Hematopoietic multipotent progenitor cell treated with erythropoietin and hydrocortisone succinate and interleukin-3 and kit ligand, for 4 days (in vitro differentiated cells): Measurements from ENCODE around the gene ABCE1.
"Not testable (repeated sequence)": the region's sequence is repeated elsewhere in the genome, so short reads cannot be mapped to it uniquely, and the experiment has no call there.

ENCODE experiments used
- DNase-seq: peaks from one replicate; pipeline ENCODE4 v3.0.0-alpha.2; 2015

The ABCE1 gene

DNA sequence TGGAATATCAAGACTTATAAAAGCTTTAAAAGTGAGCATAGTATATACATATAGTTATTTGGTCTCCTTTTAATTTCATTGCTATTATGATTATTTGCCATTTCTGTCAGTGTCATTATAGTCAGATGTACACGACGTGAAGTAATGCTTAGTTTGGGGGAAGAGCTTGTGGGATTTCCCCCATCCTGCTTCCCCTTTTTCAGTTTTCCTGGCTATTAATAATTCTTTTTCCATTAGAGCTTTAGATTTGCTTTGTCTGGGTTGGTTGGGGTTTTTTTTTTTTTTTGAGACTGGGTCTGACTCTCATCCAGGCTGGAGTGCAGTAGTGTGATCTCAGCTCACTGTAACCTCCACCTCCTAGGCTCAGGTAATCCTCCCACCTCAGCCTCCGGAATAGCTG lies 5.4 kb downstream of the ABCE1 start:
- DNase-seq, result peak; percentile 5

DNA sequence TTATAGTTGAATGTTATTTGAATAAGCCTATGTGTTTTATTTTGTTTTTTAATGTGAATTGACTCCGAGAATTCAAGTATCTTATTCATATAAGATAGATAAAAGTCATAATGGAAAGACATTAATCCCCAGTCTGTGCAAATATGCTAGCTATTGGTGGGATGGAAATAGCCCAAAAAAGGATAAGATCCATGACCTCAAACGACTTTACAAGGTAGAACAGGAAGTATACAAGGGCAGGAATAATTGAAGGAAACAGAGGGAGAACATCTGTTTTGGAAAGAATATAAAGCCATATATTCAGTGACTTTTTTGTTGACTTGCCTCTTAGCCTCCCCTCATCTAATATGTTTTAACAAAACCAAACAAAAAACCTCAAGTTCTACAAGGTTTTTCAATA lies 9.0 kb downstream of the ABCE1 start:
- no peak for DNase-seq

DNA sequence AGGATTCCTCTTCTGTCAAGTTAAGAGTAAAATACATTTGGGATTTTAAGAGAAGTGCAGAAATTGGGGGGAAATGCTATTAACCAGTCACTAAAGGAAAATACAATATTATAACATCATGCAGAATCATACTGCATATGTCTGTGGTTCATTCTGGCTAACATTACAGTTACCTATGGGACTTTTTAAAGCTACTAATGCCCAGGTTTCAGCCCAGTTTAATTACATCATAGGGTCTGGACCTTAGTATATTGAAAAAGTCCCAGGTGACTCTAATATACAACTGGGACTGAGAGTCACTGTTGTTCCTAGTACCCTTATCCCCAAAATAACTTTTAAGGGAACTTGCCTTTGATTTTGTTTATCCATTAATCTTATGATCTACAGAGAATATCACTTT lies 10.0 kb downstream of the ABCE1 start:
- no peak for DNase-seq

DNA sequence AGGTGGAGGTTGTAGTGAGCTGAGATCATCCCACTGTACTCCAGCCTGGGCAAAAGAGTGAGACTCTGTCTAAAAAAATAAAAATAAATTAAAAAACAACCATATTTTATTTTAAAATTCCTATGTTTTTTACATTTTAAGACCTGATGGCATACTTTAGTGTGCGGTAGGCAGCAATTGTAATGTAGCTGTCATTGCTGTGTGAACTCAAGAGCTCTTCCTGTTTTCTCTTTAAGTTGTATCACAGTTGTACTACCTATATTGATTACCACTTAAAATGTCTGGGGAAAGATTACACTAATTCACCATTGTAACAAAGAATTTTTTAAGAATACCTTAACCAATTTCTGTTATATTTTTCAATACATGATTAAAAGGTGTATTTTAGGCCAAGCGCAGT lies 27.3 kb downstream of the ABCE1 start:
- no peak for DNase-seq

DNA sequence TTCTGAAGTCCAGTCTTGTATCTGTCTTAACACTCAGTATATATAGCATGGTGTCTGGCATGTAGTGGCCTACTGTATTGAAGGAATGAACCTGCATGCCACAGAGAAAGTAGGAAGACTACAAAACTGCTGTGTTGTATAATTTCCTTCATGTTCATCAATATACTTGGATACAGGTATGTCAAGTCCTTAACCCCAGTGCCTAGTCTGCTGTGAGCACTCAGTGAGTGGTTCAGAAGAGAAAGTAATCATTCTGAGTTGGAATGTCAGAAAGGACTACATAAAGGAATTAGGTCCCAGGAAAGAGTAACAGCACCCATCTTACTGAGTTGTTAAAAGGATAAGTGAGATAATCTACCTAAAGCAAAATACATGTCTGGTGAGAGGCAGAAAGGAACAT lies 32.0 kb downstream of the ABCE1 start:
- DNase-seq, result no peak

DNA sequence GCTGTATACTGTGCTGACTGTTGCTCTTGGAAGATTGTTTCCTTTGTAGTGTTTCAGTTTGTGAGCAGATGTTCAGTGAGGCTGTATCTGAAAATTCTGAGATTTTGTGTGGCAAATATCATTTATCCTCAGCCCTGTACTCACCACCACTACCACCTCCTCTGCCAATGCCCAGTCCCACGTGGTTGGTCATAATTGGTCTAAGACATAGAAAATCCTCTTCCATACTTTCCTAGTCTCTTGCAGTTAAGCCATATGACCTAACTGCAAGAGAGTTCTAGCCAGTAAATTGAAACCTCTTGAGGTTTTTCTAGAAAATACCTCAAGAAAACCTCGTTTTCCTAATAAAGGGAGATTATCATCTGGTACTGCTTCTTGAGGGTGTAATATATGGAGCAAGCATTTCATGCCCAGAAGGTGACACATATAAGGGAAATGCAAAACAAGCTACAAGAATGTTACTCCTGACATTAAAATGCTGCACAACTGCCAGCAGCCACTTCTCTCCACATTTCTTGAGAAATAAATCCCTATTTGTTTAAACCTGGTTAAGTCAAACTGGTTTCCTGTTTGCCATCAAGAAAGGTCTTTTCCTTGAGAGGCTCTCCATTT lies 32.8 kb downstream of the ABCE1 start:
- DNase-seq, result peak; percentile 50

DNA sequence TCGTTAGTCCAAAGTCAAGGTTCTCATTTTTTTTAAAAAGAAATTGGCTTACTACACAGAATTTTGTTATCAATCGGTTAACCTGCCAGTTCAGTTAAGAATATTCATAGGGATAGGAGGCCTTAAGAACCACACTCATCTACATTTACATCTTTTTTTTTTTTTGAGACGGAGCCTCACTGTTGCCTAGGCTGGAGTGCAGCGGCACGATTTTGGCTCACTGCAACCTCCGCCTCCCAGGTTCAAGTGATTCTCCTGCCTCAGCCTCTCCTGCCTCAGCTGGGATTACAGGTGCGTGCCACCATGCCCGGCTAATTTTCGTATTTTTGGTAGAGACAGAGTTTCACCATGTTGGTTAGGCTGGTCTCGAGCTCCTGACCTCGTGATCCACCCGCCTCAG lies 33.7 kb downstream of the ABCE1 start:
- DNase-seq, result no peak

DNA sequence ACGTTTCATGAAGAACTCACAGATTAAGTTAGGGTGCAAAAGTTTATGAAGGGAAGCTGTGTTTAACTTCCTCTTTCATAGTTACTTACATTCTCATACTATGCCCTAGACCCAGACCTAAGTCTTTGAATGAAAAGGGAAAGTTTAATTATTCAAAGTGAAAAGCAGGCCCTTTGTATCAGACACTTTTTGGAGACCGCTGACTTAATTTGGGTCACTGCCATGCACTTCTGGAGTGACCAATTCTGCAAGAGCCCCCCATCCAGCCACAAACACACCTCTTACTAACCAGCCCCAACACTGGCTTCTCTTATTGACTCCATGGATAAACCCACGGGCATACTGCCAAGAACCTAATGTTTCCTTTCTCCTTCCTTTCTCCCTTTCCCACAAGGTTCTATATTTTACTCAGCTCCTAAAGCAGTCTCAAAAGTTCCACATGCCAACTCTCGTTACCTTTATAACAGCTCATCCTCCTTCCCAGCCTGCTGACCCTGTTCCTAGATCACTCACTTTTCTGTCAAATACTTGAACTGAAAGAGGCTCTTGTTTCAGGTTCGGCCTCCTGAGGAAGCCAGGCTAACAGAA lies 34.5 kb downstream of the ABCE1 start:
- DNase-seq, result peak; percentile 55

DNA sequence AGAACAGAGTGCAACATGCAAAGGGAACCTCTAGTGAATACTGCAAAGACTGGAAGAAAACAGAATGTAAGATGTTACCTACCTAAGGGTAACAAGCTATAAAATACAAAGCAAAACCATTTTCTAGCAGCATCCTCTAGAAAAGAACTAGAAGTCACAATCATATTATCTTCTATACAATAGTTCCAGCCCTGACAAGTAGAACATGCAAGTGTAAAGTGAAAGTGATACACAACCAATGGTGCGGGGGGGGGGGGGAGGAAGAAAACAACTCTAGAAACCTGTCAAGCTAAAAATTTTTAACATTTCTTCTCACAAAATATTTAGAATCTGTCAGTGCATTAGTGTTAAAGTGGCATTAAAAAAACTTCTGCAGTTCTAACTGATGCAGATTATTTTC lies 38.1 kb downstream of the ABCE1 start:
- not testable (repeated sequence) for DNase-seq

DNA sequence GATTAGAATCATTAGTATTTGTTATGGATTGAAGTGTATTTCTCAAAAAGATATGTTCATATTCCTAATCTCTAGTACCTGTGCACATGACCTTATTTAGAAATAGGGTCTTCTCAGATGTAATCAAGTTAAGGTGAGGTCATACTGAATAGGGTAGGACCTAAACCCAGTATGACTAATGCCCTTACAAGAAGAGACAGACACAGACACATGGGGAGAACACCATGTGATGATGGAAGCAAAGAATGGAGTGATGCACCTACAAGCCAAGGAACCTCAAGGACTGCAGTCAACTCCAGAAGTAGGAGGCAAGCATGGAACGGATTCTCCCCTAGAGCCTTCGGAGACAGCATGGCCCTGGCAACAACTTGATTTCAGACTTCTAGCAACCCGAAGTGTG lies 50.9 kb downstream of the ABCE1 start:
- DNase-seq, result no peak

DNA sequence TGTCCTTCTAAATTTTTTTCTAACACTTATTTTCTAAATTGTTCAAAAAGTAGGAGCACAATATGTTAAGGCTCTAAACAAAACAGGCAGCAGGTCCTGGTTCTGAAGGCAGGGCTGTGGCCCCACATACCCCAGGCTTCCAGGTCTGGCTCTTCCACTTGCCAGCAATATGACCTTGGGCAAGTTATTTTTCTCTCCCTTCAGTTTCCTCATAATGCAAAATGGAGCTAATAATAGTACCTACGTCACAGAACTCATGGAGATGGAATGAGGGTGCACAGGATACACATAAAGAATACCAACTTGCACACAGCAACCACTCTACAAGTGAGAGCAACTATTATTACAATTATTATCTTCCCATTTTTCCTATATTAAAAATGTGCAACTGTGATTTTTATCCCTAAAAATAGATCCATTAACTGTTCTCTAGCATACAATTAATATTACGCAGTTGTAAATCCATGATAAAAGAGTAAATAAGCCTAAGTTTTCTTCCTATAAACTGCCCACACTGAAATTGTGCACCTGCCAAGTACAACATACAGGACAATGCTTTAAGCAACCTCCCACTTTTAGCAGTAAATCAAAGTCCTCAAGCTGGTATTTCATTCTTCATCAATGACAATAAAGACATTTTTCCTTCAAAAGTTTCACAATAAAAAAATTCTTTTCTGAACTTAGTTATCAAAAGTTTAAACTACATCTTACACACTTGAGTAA lies 55.2 kb downstream of the ABCE1 start:
- no peak for DNase-seq

DNA sequence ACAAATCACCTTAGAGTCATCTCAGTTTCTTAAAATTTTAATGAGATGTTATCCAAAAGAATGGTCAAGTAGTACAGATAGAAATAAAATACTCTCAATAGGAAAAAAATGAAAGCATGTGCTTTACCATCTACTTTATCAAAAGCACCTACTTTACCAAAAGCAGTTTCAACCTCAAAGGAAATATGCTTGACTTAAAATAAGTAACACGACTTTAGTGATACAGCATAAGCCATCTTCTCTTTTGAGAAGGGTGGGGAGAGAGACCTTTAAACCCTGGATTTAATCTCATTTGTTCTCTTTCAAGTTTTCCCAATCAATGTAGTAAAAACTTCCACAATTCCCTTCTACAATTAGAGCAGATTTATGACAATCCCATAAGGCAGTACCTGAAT lies 55.8 kb downstream of the ABCE1 start:
- DNase-seq, result no peak

DNA sequence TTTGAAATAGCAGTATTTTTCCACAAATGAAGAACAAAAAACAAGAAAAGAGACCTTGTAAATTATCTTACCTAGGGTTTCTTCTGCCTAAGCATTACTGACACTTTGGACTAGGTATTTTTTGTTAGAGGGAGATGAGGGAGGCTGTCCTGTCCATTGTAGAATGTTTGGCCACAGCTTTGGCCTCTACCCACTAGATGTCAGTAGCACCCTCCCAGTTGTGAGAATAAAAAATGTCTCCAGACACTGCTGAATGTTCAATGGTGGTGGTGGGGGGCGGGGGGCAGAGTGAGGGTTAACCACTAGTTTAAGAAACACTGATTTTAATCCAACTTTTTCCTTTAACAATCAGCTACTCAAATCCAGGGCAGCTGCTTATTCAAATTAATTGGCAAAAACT lies 56.5 kb downstream of the ABCE1 start:
- peak; percentile 66 for DNase-seq

DNA sequence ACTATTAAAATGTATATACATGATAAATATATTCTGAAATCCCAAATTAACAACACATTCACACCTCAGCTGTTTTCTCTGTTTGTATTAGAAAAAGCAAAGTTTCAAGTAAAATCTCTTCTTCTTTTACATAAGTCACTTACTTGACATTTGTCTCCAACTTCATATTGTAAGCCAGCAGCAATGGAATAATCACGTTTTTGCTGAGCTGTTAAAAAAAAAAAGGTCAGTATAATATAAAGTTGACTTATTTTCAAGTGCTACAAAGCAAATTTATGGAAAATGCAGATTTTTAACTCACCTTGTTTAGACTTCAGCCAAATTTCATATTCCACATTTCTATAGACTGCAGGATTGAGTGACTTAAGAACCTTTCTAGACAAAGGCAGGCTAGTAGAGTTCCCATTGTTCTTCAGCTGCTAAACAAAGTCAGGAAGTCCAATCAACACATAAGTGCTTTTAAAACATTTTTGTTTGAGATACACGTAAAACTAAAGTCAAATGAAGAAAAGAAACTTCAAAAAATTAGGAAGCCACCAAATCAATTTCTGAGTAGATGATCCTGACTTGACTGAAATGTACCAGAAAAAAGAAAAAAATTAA lies 57.3 kb downstream of the ABCE1 start:
- DNase-seq, result no peak

DNA sequence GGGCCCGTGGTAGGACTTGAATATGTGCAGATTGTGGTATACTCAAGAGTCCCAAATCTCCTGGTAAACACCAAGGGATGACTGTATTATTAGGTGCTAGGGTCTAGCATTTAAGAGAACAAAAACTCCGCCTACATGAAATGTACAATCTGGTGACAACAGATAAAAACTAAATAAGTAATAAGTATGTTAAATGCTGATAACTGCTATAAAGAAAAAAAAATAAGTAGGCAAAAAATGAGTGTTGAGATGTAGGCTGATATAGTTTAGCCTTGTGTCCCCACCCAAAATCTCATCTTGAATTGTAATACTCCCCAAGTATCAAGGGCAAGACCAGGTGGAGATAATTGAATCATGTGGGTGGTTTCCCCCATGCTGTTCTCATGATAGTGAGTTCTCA lies 58.9 kb downstream of the ABCE1 start:
- peak; percentile 56 for DNase-seq

DNA sequence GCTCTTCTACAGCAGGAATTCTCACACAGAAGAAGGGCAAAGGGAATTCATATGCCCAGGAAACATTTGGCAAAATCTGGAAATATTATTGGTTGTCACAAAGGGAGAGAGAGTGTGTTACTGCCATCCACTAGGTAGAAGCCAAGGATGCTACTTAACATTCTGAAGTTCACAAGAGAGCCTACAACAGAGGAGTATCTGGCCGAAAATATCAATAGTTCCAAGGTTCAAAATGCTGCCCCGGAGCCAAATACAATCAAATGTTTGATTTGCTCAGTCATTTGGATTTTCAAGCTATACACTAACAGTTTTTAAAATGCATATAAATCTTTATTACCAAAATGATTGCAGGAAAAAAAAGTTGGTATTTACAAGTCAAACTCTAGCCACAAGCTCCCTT lies 63.4 kb downstream of the ABCE1 start:
- no peak for DNase-seq

DNA sequence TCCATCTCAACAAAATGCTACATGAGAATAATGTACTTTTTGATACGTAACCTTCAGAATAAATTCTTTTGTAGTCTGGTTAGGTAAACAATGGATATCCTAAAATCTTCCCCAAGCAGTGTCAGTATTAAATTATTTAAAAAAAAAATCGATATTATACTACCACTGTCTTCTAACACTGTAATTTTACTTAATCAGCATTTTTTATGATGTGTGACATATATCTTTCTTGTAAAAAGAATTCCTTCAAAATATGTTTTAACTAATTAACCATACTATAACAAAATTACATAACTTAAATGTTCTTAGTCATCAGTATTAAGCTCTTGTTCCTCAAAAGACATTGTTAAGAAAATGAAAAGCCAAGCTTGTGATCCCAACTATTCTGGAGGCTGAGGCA lies 69.8 kb downstream of the ABCE1 start:
- no peak for DNase-seq

DNA sequence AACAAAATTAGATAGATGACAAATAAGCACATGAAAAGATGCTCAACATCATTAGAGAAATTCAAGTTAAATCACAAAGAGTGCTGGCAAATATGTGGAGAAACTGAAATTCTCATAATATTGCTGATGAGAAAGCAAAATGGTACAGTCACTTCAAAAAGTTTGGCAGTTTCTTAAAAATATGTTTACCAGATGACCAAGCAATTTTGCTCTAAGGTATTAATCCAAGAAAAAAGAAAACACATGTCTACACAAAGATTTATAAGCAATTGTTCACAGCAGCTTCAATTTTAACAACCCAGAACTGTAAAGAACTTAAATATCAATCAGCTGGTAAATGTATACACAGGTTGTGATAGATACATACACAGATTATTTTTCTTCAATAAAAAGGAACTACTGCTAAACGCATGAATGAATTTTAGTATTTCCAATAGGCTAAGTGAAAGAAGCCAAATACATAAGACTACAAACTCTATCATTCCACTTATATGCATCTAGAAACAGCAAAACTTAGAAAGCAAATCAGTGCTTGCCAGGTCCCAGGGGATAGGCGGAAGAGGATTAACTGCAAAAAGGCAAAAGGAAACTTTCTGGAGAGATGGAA lies 70.6 kb downstream of the ABCE1 start:
- no peak for DNase-seq

DNA sequence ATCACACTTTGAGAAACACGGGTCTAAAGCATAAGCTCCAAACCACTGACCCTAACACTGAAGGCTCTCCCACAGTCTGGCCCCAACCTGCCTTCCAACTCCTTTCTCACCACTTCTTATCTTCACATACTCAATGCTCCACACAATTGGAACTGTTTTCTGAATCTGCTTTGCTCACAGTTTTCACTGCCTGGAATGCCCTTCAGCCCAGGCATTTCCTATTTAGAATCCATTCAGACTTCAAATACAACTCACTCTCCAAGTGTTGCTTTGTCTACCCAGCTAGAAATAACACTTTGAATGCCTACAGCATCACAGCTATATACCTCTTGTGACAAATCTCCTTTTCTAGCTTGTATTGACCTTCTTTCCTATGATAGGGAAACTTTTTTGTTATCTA lies 72.1 kb downstream of the ABCE1 start:
- no peak for DNase-seq

DNA sequence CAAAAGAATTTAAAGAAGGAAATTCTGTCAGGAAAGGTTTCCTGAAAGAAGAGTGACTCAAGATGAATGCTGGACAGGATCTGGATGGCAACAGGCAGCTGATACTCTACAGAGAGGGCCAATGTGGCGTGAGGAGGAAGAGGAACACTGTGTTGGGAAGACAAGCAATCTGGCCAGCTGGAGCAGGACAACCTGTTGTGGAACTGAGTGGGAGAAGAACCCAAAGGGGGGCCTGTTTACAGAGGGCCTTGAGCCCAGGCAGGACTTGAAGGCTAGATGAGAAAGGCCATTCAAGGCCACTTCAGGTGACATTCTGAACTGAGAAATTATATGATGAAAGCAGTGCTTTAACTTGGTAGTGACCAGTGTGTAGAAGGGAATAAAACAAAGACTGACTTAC lies 73.8 kb downstream of the ABCE1 start:
- no peak for DNase-seq

DNA sequence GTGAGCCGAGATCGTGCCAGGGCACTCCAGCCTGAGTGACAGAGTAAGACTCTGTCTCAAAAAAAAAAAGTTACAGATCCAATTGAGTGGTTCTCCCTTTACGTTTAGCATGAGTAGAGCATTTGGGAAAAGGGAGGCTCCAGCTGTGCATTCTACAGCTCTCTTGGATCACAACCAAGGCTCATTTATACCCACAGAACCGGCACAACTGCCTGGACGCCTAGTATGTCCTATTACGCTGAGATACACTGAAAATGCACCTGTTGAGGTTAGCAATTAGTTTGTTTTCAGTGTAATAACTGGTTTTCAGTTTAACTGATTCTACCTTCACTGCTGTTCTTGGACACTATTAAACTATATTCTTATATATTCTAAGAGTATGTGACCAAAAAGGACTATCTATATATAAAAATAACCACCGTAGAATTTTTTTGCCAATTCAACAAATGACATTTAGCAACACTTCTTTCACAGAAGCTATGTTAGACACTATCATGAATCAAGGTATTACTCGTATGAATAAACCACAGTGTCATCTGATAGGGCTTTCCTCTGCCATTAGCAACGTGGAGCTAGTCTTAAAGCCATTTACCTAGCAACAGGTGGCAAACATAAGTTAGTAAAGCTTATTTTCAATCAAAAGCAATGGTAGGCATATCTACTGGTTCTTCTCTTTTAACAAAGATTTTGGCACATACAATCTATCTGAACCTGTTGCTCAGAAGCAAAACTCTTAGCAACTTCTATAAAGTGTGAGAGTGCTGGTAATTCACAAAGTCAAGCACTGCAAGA lies 78.7 kb downstream of the ABCE1 start:
- peak; percentile 35 for DNase-seq

DNA sequence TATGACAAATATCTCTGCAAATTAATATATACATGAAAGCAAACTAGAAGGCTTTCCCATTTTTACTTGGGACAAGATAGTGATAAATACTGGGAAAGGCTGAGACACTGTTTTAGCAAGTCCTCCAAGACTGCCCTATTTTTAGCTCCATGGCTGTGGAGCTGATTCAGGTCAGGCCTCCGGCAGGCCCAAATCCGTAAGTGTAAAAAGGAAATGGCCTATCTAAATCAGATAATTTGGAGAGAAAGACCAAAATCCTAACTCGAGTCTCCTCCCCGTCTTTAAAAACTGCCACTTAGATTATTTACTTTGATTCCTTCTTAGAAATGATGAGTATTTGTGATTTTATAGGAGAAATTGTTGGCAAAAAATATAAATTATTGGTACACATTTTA lies 79.4 kb downstream of the ABCE1 start:
- peak; percentile 52 for DNase-seq
